Fibroblast of lung (primary cell): ENCODE data around the gene ABAT.
"Not testable (repeated sequence)": the region's sequence is repeated elsewhere in the genome, so short reads cannot be mapped to it uniquely, and the experiment has no call there.

Experiments
- CTCF ChIP-seq, 2 donors: IDR thresholded peaks in 1 of 2; conservative IDR thresholded peaks in 1 of 2; 1 replicate in 1 of 2; 2 replicates in 1 of 2; pipeline ENCODE4 v1.5.1; 2011 to 2012; ENCODE audit warnings: low read length in 2 of 2, control low read depth in 1 of 2, inconsistent platforms in 1 of 2, low read depth in 1 of 2, mild to moderate bottlenecking in 1 of 2
- EZH2 ChIP-seq: IDR thresholded peaks from 2 replicates; pipeline ENCODE4 v1.5.1; 2012; ENCODE audit warnings: low read length, control low read depth, mild to moderate bottlenecking; ENCODE audit errors: missing control alignments

GRCh38 chr16:8803733-8804132 is 129.3 kb downstream of the ABAT start:
- TF ChIP-seq CTCF (conservative IDR thresholded peaks at IDR 0.05 in 1 of 2, IDR thresholded peaks at IDR 0.05 in 1 of 2; ENCODE audit: low read depth in 1 of 2, low read length in 2 of 2); EZH2: not testable (repeated sequence)
